Endothelial cell (in vitro differentiated cells): Measurements from ENCODE around the gene NOXRED1. TPM values are rescaled to one million over a fixed set of nuclear protein-coding genes. Genes with fewer than 3 reads are reported as not detected.

Experiments used
- DNase-seq: peaks from one replicate; pipeline ENCODE4 v3.0.0; 2021; ENCODE audit warnings: low spot score
- H3K27ac Mint-ChIP-seq: one replicate; pipeline ENCODE4 v1.8.0; 2021; ENCODE audit warnings: mixed read lengths, inconsistent platforms; ENCODE audit not compliant: unreplicated experiment
- H3K27me3 Mint-ChIP-seq: one replicate; pipeline ENCODE4 v1.8.0; 2021; ENCODE audit warnings: mild to moderate bottlenecking, moderate library complexity, mixed read lengths, inconsistent platforms; ENCODE audit not compliant: unreplicated experiment
- H3K36me3 Mint-ChIP-seq: one replicate; pipeline ENCODE4 v1.8.0; 2021; ENCODE audit warnings: mild to moderate bottlenecking, low read depth, mixed read lengths, inconsistent platforms; ENCODE audit not compliant: unreplicated experiment
- H3K4me1 Mint-ChIP-seq: one replicate; pipeline ENCODE4 v1.8.0; 2021; ENCODE audit warnings: mild to moderate bottlenecking, mixed read lengths, inconsistent platforms; ENCODE audit not compliant: unreplicated experiment
- H3K4me3 Mint-ChIP-seq: one replicate; pipeline ENCODE4 v1.8.0; 2021; ENCODE audit warnings: mild to moderate bottlenecking, mixed read lengths, inconsistent platforms; ENCODE audit not compliant: unreplicated experiment
- H3K9me3 Mint-ChIP-seq: one replicate; pipeline ENCODE4 v1.8.0; 2021; ENCODE audit warnings: mixed read lengths, inconsistent platforms; ENCODE audit not compliant: unreplicated experiment
- total RNA-seq: library from RNA; stranded (reverse); fragmentation: NEBNext Ultra II Directional; extraction: Animal tissue kit (Norgen Biotek cat#: 25700); gene quantifications from one replicate; pipeline ENCODE4 v1.2.1, GENCODE V29; 2021; ENCODE audit not compliant: unreplicated experiment
- TF ChIP-seq, protein P1 (sequence below): fragments of 200-600 bp; sonication (generic); IDR thresholded peaks from one replicate; pipeline ENCODE4 v1.5.0; 2021; ENCODE audit warnings: antibody characterized with exemption; ENCODE audit not compliant: unreplicated experiment

The NOXRED1 gene
- total RNA-seq, 1 donor from 2014 or later: 0.49 TPM

DNA sequence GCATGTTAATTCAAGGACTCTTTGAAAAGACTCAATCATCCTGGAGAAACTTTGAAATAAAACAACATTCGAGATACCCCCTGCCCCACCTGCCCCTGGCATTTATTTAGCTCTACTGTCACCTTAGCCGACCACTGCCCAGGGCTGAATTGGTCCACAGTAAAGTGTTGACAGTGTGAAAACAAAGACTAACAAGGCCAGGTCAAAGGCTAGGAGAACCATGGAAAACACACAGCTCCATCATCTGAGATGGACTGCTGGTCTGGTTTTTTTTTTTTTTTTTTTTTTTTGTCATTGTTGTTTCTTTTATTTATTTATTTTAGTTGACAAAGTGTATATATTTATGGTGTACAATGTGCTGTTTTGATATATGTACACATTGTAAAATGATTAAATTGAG is 76.8 kb downstream of the NOXRED1 start:
- Mint-ChIP-seq H3K4me3 (no peak overlapping the region), H3K27ac (no peak overlapping the region), H3K36me3 (peaks cover 4% of the 10 kb centered on the region), H3K27me3 (no peaks in the 10 kb centered on the region), H3K9me3 (no peaks in the 10 kb centered on the region), H3K4me1 (no peaks in the 10 kb centered on the region)
- no peak for DNase-seq
- TF ChIP-seq, protein P1, sequence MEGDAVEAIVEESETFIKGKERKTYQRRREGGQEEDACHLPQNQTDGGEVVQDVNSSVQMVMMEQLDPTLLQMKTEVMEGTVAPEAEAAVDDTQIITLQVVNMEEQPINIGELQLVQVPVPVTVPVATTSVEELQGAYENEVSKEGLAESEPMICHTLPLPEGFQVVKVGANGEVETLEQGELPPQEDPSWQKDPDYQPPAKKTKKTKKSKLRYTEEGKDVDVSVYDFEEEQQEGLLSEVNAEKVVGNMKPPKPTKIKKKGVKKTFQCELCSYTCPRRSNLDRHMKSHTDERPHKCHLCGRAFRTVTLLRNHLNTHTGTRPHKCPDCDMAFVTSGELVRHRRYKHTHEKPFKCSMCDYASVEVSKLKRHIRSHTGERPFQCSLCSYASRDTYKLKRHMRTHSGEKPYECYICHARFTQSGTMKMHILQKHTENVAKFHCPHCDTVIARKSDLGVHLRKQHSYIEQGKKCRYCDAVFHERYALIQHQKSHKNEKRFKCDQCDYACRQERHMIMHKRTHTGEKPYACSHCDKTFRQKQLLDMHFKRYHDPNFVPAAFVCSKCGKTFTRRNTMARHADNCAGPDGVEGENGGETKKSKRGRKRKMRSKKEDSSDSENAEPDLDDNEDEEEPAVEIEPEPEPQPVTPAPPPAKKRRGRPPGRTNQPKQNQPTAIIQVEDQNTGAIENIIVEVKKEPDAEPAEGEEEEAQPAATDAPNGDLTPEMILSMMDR: no peak

DNA sequence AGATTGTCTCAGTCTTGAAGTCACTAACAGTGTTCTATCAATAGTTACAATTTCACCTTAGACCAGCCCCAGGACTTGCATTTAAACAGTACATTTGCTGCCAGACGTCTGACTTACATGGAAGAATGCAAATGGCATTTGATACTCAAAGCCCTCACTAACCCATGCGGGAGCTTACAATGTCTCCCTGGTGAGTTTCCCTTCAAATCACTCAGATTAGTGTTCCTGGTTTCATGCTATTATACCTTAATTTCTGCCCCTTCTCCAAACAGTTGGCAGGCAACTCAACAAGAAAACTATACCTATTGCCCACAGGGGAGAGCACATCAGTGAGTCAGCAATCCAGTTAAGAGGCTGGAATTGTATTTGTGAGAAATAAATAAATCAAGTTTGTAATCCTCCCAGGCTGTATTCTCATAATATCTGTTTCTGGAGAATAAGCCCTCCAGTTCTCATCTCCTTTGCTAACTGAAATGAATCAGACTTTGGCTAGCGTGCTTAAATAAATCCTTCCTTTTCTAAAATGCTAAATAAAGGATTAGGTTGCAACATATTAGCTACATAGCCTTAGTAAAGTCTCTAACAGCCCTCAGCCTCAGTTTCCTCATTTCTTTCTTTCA is 78.8 kb downstream of the NOXRED1 start:
- Mint-ChIP-seq H3K27me3 (no peaks in the 10 kb centered on the region), H3K4me1 (no peaks in the 10 kb centered on the region), H3K9me3 (no peaks in the 10 kb centered on the region), H3K27ac (no peak overlapping the region), H3K4me3 (peak overlapping the region; percentile 2), H3K36me3 (peaks cover 10% of the 10 kb centered on the region)
- DNase-seq: no peak
- TF ChIP-seq, protein P1: no peak

Other genes starting within 250 kb of the NOXRED1 start
- gene TMEM63C, start 241.7 kb downstream of the NOXRED1 start, total RNA-seq: 6.6 TPM
- not detected for gene NGB, start 152.3 kb downstream of the NOXRED1 start, total RNA-seq
- gene POMT2, start 102.6 kb downstream of the NOXRED1 start, total RNA-seq: 33.8 TPM
- gene GSTZ1, start 102.5 kb downstream of the NOXRED1 start, total RNA-seq: 20.0 TPM
- 9.9 TPM for gene TMED8, start 46.4 kb downstream of the NOXRED1 start, total RNA-seq
- gene SAMD15, start 46.1 kb downstream of the NOXRED1 start, total RNA-seq: 1.7 TPM
- gene VIPAS39, start 34.1 kb upstream of the NOXRED1 start, total RNA-seq: 28.7 TPM
- gene AHSA1, start 34.6 kb upstream of the NOXRED1 start, total RNA-seq: 74.7 TPM
- 0.21 TPM for gene ISM2, start 75.3 kb upstream of the NOXRED1 start, total RNA-seq
- 63.6 TPM for gene SPTLC2, start 193.1 kb upstream of the NOXRED1 start, total RNA-seq